B cell (primary cell): Measurements from ENCODE around the gene CTNNBL1. TPM values are rescaled to one million over a fixed set of nuclear protein-coding genes. Genes with fewer than 3 reads are reported as not detected.

Experiments
- ATAC-seq: fragments of 200-7000 bp; cut with Tn5 transposase; one replicate; pipeline ENCODE4 v1.10.0; 2021; ENCODE audit warnings: low read depth, mild to moderate bottlenecking, moderate number of reproducible peaks, moderate library complexity
- CTCF ChIA-PET: fragments of 350-600 bp; sonication (Branson Sonifier 250); formaldehyde crosslinking; loops from one replicate; lab custom pipeline; 2021; ENCODE audit warnings: antibody characterized with exemption, inconsistent platforms; lab: Charles Lee
- POLR2A ChIA-PET: fragments of 350-600 bp; sonication (Branson Sonifier 250); formaldehyde crosslinking; loops from one replicate; lab custom pipeline; 2021; ENCODE audit warnings: antibody characterized with exemption; lab: Charles Lee
- DNase-seq: peaks from one replicate; pipeline ENCODE4 v3.0.0; 2013
- H2AFZ ChIP-seq: 2 replicates; pipeline ENCODE4 v1.6.1; 2012; ENCODE audit warnings: mild to moderate bottlenecking, low read depth, low read length; ENCODE audit not compliant: insufficient read depth, poor library complexity, severe bottlenecking
- H3K27ac ChIP-seq, 2 donors: 1 replicate in 1 of 2; 2 replicates in 1 of 2; pipeline ENCODE4 v1.5.1; 2012 to 2013; ENCODE audit warnings: low read length in 2 of 2, mild to moderate bottlenecking in 2 of 2, moderate library complexity in 1 of 2
- H3K27me3 ChIP-seq, 4 experiments: fragments of 200-600 bp in 1 of 4; sonication (generic) in 1 of 4; replicated peaks in 1 of 4; 1 replicate in 2 of 4; 2 replicates in 2 of 4; pipeline versions ENCODE4 v1.6.1 to v1.7.0; 2013 to 2016; ENCODE audit warnings: low read length in 3 of 4, mild to moderate bottlenecking in 2 of 4, mixed read lengths in 1 of 4, moderate library complexity in 1 of 4; ENCODE audit not compliant: insufficient read depth in 4 of 4, control insufficient read depth in 3 of 4; ENCODE audit errors: control extremely low read depth in 1 of 4
- H3K36me3 ChIP-seq, 2 experiments: replicated peaks in 1 of 2; 1 replicate in 1 of 2; 2 replicates in 1 of 2; pipeline versions ENCODE4 v1.6.1 to v1.7.1; 2013; ENCODE audit warnings: low read length in 1 of 2; ENCODE audit not compliant: insufficient read depth in 2 of 2, control insufficient read depth in 1 of 2; ENCODE audit errors: control extremely low read depth in 1 of 2, extremely low read depth in 1 of 2
- H3K4me1 ChIP-seq, 2 donors: fragments of 200-600 bp in 1 of 2; sonication (generic) in 1 of 2; 1 replicate in 1 of 2; 2 replicates in 1 of 2; pipeline versions ENCODE4 v1.5.1 to v1.6.1; 2013 to 2017; ENCODE audit warnings: low read length in 2 of 2; ENCODE audit not compliant: control insufficient read depth in 2 of 2, insufficient read depth in 2 of 2
- H3K4me2 ChIP-seq: replicated peaks from 2 replicates; pipeline ENCODE3; 2012; ENCODE audit warnings: mild to moderate bottlenecking, low read depth, low read length; ENCODE audit not compliant: poor library complexity, severe bottlenecking
- H3K4me3 ChIP-seq, 5 experiments: fragments of 200-600 bp in 1 of 5; sonication (generic) in 1 of 5; 1 replicate in 3 of 5; 2 replicates in 2 of 5; pipeline versions ENCODE4 v1.5.1 to v1.7.0; 2011 to 2016; ENCODE audit warnings: low read length in 4 of 5, mild to moderate bottlenecking in 4 of 5, low read depth in 2 of 5, control low read depth in 1 of 5, moderate library complexity in 1 of 5; ENCODE audit not compliant: insufficient read depth in 1 of 5; ENCODE audit errors: control extremely low read depth in 1 of 5, extremely low read depth in 1 of 5
- H3K79me2 ChIP-seq: fragments of 200-600 bp; sonication (generic); one replicate; pipeline ENCODE4 v1.6.0; 2016; ENCODE audit warnings: low read length; ENCODE audit not compliant: control insufficient read depth, insufficient read depth
- H3K9ac ChIP-seq: fragments of 200-600 bp; sonication (generic); 2 replicates; pipeline ENCODE4 v1.6.1; 2017; ENCODE audit warnings: mild to moderate bottlenecking, low read length, moderate library complexity
- H3K9me3 ChIP-seq, 3 donors: one replicate each; pipeline versions ENCODE4 v1.6.1 to v1.7.1; 2013; ENCODE audit warnings: low read length in 2 of 3; ENCODE audit not compliant: control insufficient read depth in 2 of 3, insufficient read depth in 1 of 3; ENCODE audit errors: control extremely low read depth in 1 of 3
- H4K20me1 ChIP-seq: 2 replicates; pipeline ENCODE4 v1.6.0; 2012; ENCODE audit warnings: mild to moderate bottlenecking, low read length; ENCODE audit not compliant: insufficient read depth, control insufficient read depth, poor library complexity, severe bottlenecking
- H3K27ac Mint-ChIP-seq: one replicate; pipeline ENCODE4 v1.8.0; 2021; ENCODE audit warnings: mixed read lengths
- H3K27me3 Mint-ChIP-seq: one replicate; pipeline ENCODE4 v1.8.0; 2021; ENCODE audit warnings: mixed read lengths
- H3K4me1 Mint-ChIP-seq: one replicate; pipeline ENCODE4 v1.8.0; 2021; ENCODE audit warnings: mixed read lengths
- H3K4me3 Mint-ChIP-seq: one replicate; pipeline ENCODE4 v1.8.0; 2021; ENCODE audit warnings: mixed read lengths
- H3K9me3 Mint-ChIP-seq: one replicate; pipeline ENCODE4 v1.8.0; 2022; ENCODE audit warnings: mixed read lengths; ENCODE audit not compliant: insufficient read depth
- CTCF ChIP-seq: fragments of 200-600 bp; IDR thresholded peaks from one replicate; pipeline ENCODE4 v1.8.0; 2022; ENCODE audit warnings: antibody characterized with exemption, mild to moderate bottlenecking
- EZH2 ChIP-seq: IDR thresholded peaks from 2 replicates; pipeline ENCODE4 v1.6.1; 2012; ENCODE audit warnings: borderline replicate concordance, low read depth, mild to moderate bottlenecking, moderate library complexity, low read length; ENCODE audit not compliant: insufficient read depth, poor library complexity, severe bottlenecking
- WGBS: methylation state at CpG from one replicate; pipeline ENCODE4 v1.1.5; 2013; ENCODE audit warnings: missing lambda C conversion rate; ENCODE audit not compliant: insufficient coverage; 5-methylcytosine and 5-hydroxymethylcytosine counted together
- intact Hi-C: fragments of 100-400 bp; cut with micrococcal nuclease; formaldehyde crosslinking; loops from one replicate; pipeline ENCODE4 v1.10.0; 2022
- polyA plus RNA-seq: library from polyadenylated mRNA; depleted of rRNA; stranded (reverse); fragments of >200 nt; gene quantifications from 2 replicates; pipeline ENCODE4 v1.2.3, GENCODE V29; 2012
- total RNA-seq, 2 donors: library from RNA; stranded (reverse); fragments of 120-200 nt in 1 of 2; gene quantifications; 1 replicate in 1 of 2; 2 replicates in 1 of 2; pipeline versions ENCODE4 v1.2.3 to v1.2.4, GENCODE V29; 2013 to 2022

CTNNBL1 gene
- total and polyA plus RNA-seq, 2 donors (not counting 1 experiment from before 2014, with no cell fraction given), result 25.3 to 64.7 TPM

GRCh38 chr20:37777988-37778659 is 84.3 kb downstream of the CTNNBL1 start:
- intact Hi-C loops, result loop anchor here (1.0 kb wide), 1 partner anchor 26 kb away; no protein-coding TSS in a partner anchor
- no peak overlapping the region for H3K4me3 Mint-ChIP-seq
- Histone ChIP-seq H3K79me2 (no peaks in the 10 kb centered on the region), H3K9ac (no peak overlapping the region), H3K4me2 (no peak overlapping the region), H2AFZ (no peak overlapping the region), H4K20me1 (no peaks in the 10 kb centered on the region), H3K27me3 (no peaks in the 10 kb centered on the region), H3K36me3 (peaks cover 7 to 17% of the 10 kb centered on the region in 2 experiments), H3K27ac (no peak overlapping the region), H3K9me3 (peaks cover 0 to 5% (median 0%) of the 10 kb centered on the region in 3 donors), H3K4me1 (peaks cover 41 to 44% of the 10 kb centered on the region in 2 donors), H3K4me3 (no peak overlapping the region)
- CTCF ChIA-PET, result interaction anchor here (3.5 kb wide), 1 partner anchor 27 kb away, joined by 13 read pairs; no protein-coding TSS in a partner anchor
- TF ChIP-seq CTCF (no peak), EZH2 (no peak)
- H3K4me1 Mint-ChIP-seq, result peaks cover 47% of the 10 kb centered on the region
- H3K27me3 Mint-ChIP-seq, result no peaks in the 10 kb centered on the region
- H3K27ac Mint-ChIP-seq, result no peak overlapping the region
- POLR2A ChIA-PET, result no interaction called here
- DNase-seq, result no peak
- H3K9me3 Mint-ChIP-seq, result no peaks in the 10 kb centered on the region
- no peak for ATAC-seq

DNA sequence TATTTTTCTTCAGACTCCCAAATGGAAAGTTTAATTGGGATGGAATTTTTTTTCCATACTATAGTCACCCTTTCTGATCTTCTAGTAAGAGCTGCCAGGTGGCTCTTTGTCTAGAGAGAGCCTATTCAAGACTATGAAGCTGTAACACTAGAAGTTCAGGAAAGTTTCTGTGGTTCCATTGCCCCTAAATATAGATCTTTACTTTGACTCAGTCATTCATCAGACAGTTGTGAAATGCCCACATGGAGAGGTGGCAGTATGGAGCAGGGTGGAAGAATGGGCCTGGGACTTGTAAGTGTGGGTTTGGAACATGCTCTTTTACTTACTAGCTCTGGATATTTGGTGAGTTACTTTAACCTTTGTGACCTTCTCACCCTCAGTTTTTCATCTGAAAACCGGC is 87.8 kb downstream of the CTNNBL1 start:
- DNase-seq (no peak), ATAC-seq (no peak)
- Histone ChIP-seq H3K4me3 (no peak overlapping the region), H2AFZ (no peak overlapping the region), H3K27me3 (no peaks in the 10 kb centered on the region), H3K4me2 (no peak overlapping the region), H3K9me3 (no peaks in the 10 kb centered on the region), H3K36me3 (peaks cover 7 to 14% of the 10 kb centered on the region in 2 experiments), H4K20me1 (no peaks in the 10 kb centered on the region), H3K4me1 (peaks cover 14 to 18% of the 10 kb centered on the region in 2 donors), H3K9ac (no peak overlapping the region), H3K27ac (no peak overlapping the region), H3K79me2 (no peaks in the 10 kb centered on the region)
- H3K27me3 Mint-ChIP-seq, result no peaks in the 10 kb centered on the region
- no peaks in the 10 kb centered on the region for H3K9me3 Mint-ChIP-seq
- CTCF ChIA-PET, result interaction anchor here (2.0 kb wide), 1 partner anchor 14 kb away, joined by 6 read pairs; no protein-coding TSS in a partner anchor
- peaks cover 34% of the 10 kb centered on the region for H3K4me1 Mint-ChIP-seq
- WGBS, result no CpG with 5 or more reads among the region's 1 CpG
- intact Hi-C loops, result no loop called here
- H3K4me3 Mint-ChIP-seq, result no peak overlapping the region
- TF ChIP-seq EZH2 (no peak), CTCF (no peak)
- POLR2A ChIA-PET, result no interaction called here
- no peak overlapping the region for H3K27ac Mint-ChIP-seq
